PC-3 (cell line): ENCODE measurements around the gene TRIM24. TPM values are rescaled to one million over a fixed set of nuclear protein-coding genes. Genes with fewer than 3 reads are reported as not detected.

Experiments
- ATAC-seq: fragments of 200-7000 bp; cut with Tn5 transposase; 2 replicates; pipeline ENCODE4 v1.9.1; 2020; ENCODE audit warnings: mild to moderate bottlenecking, moderate library complexity
- BruUV-seq: library from RNA; stranded (reverse); fragments of 400-500 nt; replicated peaks from 2 replicates; lab custom pipeline; 2021; lab: Mats Ljungman, UMichigan
- CTCF ChIA-PET: fragments of 300-600 bp; sonication (Branson Sonifier 250); formaldehyde crosslinking; loops from one replicate; lab custom pipeline; 2022; ENCODE audit warnings: antibody characterized with exemption; lab: Charles Lee
- POLR2A ChIA-PET: fragments of 300-600 bp; sonication (Branson Sonifier 250); formaldehyde crosslinking; loops from one replicate; lab custom pipeline; 2022; ENCODE audit warnings: antibody characterized with exemption; ENCODE audit not compliant: unreplicated experiment; lab: Charles Lee
- DNase-seq: peaks from one replicate; pipeline ENCODE4 v3.0.0-alpha.2; 2015
- H2AFZ ChIP-seq: fragments of 300-600 bp; sonication (generic); 2 replicates; pipeline ENCODE4 v1.6.0; 2016; ENCODE audit warnings: antibody characterized with exemption, low read length
- H3F3A ChIP-seq: fragments of 300-600 bp; sonication (generic); one replicate; pipeline ENCODE4 v1.6.0; 2017; ENCODE audit warnings: antibody characterized with exemption, low read length, control low read depth, mild to moderate bottlenecking; ENCODE audit not compliant: unreplicated experiment
- H3K27ac ChIP-seq: fragments of 300-600 bp; sonication (generic); 2 replicates; pipeline ENCODE4 v1.5.1; 2016; ENCODE audit warnings: mild to moderate bottlenecking, low read length
- H3K27me3 ChIP-seq: fragments of 300-600 bp; sonication (generic); 2 replicates; pipeline ENCODE4 v1.6.1; 2016; ENCODE audit warnings: low read length, mixed read lengths
- H3K36me3 ChIP-seq: fragments of 300-600 bp; sonication (generic); 2 replicates; pipeline ENCODE4 v1.6.1; 2016; ENCODE audit warnings: low read depth, mixed run types, low read length, mixed read lengths
- H3K4me1 ChIP-seq: fragments of 300-600 bp; sonication (generic); 2 replicates; pipeline ENCODE4 v1.5.1; 2016; ENCODE audit warnings: low read length; ENCODE audit not compliant: insufficient read depth
- H3K4me2 ChIP-seq: fragments of 300-600 bp; sonication (generic); 2 replicates; pipeline ENCODE4 v1.6.0; 2016; ENCODE audit warnings: low read length
- H3K4me3 ChIP-seq: fragments of 300-600 bp; sonication (generic); 2 replicates; pipeline ENCODE4 v1.5.1; 2016; ENCODE audit warnings: mild to moderate bottlenecking, low read length, mixed read lengths
- H3K79me2 ChIP-seq: fragments of 300-600 bp; sonication (generic); 2 replicates; pipeline ENCODE4 v1.6.1; 2017; ENCODE audit warnings: low read length, mixed read lengths
- H3K9ac ChIP-seq: fragments of 300-600 bp; sonication (generic); 2 replicates; pipeline ENCODE4 v1.6.0; 2016; ENCODE audit warnings: mild to moderate bottlenecking, low read length
- H3K9me2 ChIP-seq: fragments of 300-600 bp; sonication (generic); replicated peaks from 2 replicates; pipeline ENCODE4 v1.6.1; 2016; ENCODE audit warnings: mixed run types, low read length, mixed read lengths
- H3K9me3 ChIP-seq: fragments of 300-600 bp; sonication (generic); 2 replicates; pipeline ENCODE4 v1.6.1; 2016; ENCODE audit warnings: low read length, mixed read lengths
- H4K20me1 ChIP-seq: fragments of 300-600 bp; sonication (generic); 2 replicates; pipeline ENCODE4 v1.6.1; 2016; ENCODE audit warnings: low read length, mixed read lengths
- CTCF ChIP-seq: fragments of 300-600 bp; sonication (generic); conservative IDR thresholded peaks from 2 replicates; pipeline ENCODE4 v1.5.1; 2017; ENCODE audit warnings: antibody characterized with exemption, low read depth, mild to moderate bottlenecking, low read length
- EZH2 ChIP-seq: fragments of 300-600 bp; sonication (generic); IDR thresholded peaks from one replicate; pipeline ENCODE4 v1.6.1; 2017; ENCODE audit warnings: antibody characterized with exemption, mild to moderate bottlenecking, low read length; ENCODE audit not compliant: unreplicated experiment
- EZH2phosphoT487 ChIP-seq: fragments of 300-600 bp; sonication (generic); IDR thresholded peaks from 2 replicates; pipeline ENCODE4 v1.6.1; 2018; ENCODE audit warnings: mild to moderate bottlenecking, antibody characterized with exemption, low read length, borderline replicate concordance
- intact Hi-C: fragments of 100-400 bp; cut with micrococcal nuclease; formaldehyde crosslinking; loops from 2 replicates; pipeline ENCODE4 v1.9.0; 2023
- total RNA-seq: library from RNA; depleted of rRNA; stranded (reverse); fragments of >200 nt; gene quantifications from 2 replicates; pipeline ENCODE4 v1.2.3, GENCODE V29; 2014

Gene TRIM24
- total RNA-seq, 1 experiment from 2014 or later = 12.9 TPM

GRCh38 chr7:138500892-138501291 lies 40.8 kb downstream of the TRIM24 start:
- no peak for TF ChIP-seq EZH2phosphoT487
- no peak for TF ChIP-seq EZH2
- no peak for TF ChIP-seq CTCF
- Histone ChIP-seq H3K36me3 (no peaks in the 10 kb centered on the region), H3K4me3 (no peak overlapping the region), H2AFZ (no peak overlapping the region), H3K27me3 (no peaks in the 10 kb centered on the region), H3K9me3 (no peaks in the 10 kb centered on the region), H3F3A (no peaks in the 10 kb centered on the region), H3K9ac (no peak overlapping the region), H3K79me2 (peaks cover 38% of the 10 kb centered on the region), H3K9me2 (no peaks in the 10 kb centered on the region), H3K27ac (no peak overlapping the region), H4K20me1 (no peaks in the 10 kb centered on the region), H3K4me2 (no peak overlapping the region), H3K4me1 (no peaks in the 10 kb centered on the region)
- BruUV-seq = no TSS peak
- ATAC-seq (0 out of 2 replicates have a peak, but pooled peaks have one; percentile 27), DNase-seq (peak; percentile 3)
- intact Hi-C loops = no loop called here
- ChIA-PET CTCF (no interaction called here), POLR2A (no interaction called here)

- no peak overlapping the region for H3K9ac ChIP-seq
- no peaks in the 10 kb centered on the region for H3K36me3 ChIP-seq
- no peaks in the 10 kb centered on the region for H3K4me1 ChIP-seq
- no peaks in the 10 kb centered on the region for H3F3A ChIP-seq
- ChIA-PET POLR2A (no interaction called here), CTCF (no interaction called here)
- no peak overlapping the region for H3K4me3 ChIP-seq
- intact Hi-C loops = no loop called here
- no peak overlapping the region for H3K27ac ChIP-seq
- no peaks in the 10 kb centered on the region for H3K27me3 ChIP-seq
- no peaks in the 10 kb centered on the region for H3K9me3 ChIP-seq
- no TSS peak for BruUV-seq
- DNase-seq (no peak), ATAC-seq (no peak; the same call in 1 of the 2 replicates)
- no peak overlapping the region for H2AFZ ChIP-seq
- H3K4me2 ChIP-seq = no peak overlapping the region
- H3K9me2 ChIP-seq = no peaks in the 10 kb centered on the region
- TF ChIP-seq EZH2phosphoT487 (no peak), CTCF (no peak), EZH2 (no peak)
- H4K20me1 ChIP-seq = no peaks in the 10 kb centered on the region
- H3K79me2 ChIP-seq = peaks cover 27% of the 10 kb centered on the region
Observed at GRCh38 chr7:138502023-138502767, 42.1 kb downstream of the TRIM24 start.

GRCh38 chr7:138505361-138505873 lies 45.4 kb downstream of the TRIM24 start:
- Histone ChIP-seq H3K4me1 (no peaks in the 10 kb centered on the region), H3K4me3 (no peak overlapping the region), H3K9me3 (no peaks in the 10 kb centered on the region), H3K9me2 (no peaks in the 10 kb centered on the region), H3K27me3 (no peaks in the 10 kb centered on the region), H3K27ac (no peak overlapping the region), H3K36me3 (no peaks in the 10 kb centered on the region), H3F3A (no peaks in the 10 kb centered on the region), H3K9ac (no peak overlapping the region), H3K4me2 (no peak overlapping the region), H4K20me1 (no peaks in the 10 kb centered on the region), H2AFZ (no peak overlapping the region), H3K79me2 (0 out of 2 replicates have a peak, but pooled peaks cover 14% of the 10 kb centered on the region)
- intact Hi-C loops = no loop called here
- ChIA-PET CTCF (no interaction called here), POLR2A (no interaction called here)
- DNase-seq (no peak), ATAC-seq (no peak)
- TSS peak; percentile 13 for BruUV-seq
- TF ChIP-seq CTCF (no peak), EZH2phosphoT487 (no peak), EZH2 (no peak)
